H9 (cell line): Measurements from ENCODE around the gene KCNH1. TPM values are rescaled to one million over a fixed set of nuclear protein-coding genes. Genes with fewer than 3 reads are reported as not detected.

Source experiments
- DNase-seq: peaks from one replicate; pipeline ENCODE4 v3.0.0-alpha.2; 2017
- H2AFZ ChIP-seq: one replicate; pipeline ENCODE4 v1.6.1; 2013; ENCODE audit warnings: mild to moderate bottlenecking, low read length, control low read depth, moderate library complexity
- H2AK5ac ChIP-seq: 2 replicates; pipeline ENCODE4 v1.6.1; 2013; ENCODE audit warnings: low read length, control low read depth, mixed read lengths; ENCODE audit not compliant: insufficient read length
- H2BK120ac ChIP-seq: one replicate; pipeline ENCODE4 v1.6.1; 2013; ENCODE audit warnings: low read depth, mild to moderate bottlenecking, low read length, control low read depth, inconsistent platforms; ENCODE audit not compliant: poor library complexity, severe bottlenecking
- H2BK12ac ChIP-seq: 2 replicates; pipeline ENCODE4 v1.6.1; 2013; ENCODE audit warnings: low read length, control low read depth, mixed read lengths, low read depth; ENCODE audit not compliant: insufficient read length
- H2BK15ac ChIP-seq: 2 replicates; pipeline ENCODE4 v1.6.1; 2013; ENCODE audit warnings: low read depth, low read length, control low read depth
- H2BK20ac ChIP-seq: one replicate; pipeline ENCODE4 v1.6.1; 2013; ENCODE audit warnings: low read depth, mild to moderate bottlenecking, low read length, control low read depth, inconsistent platforms; ENCODE audit not compliant: poor library complexity, severe bottlenecking
- H2BK5ac ChIP-seq: 2 replicates; pipeline ENCODE4 v1.6.1; 2013; ENCODE audit warnings: low read length, control low read depth, mixed read lengths; ENCODE audit not compliant: insufficient read length
- H3K14ac ChIP-seq: 2 replicates; pipeline ENCODE4 v1.6.1; 2013; ENCODE audit warnings: low read length, control low read depth; ENCODE audit not compliant: insufficient read depth
- H3K18ac ChIP-seq: 2 replicates; pipeline ENCODE4 v1.6.1; 2013; ENCODE audit warnings: low read depth, mild to moderate bottlenecking, mixed read lengths, low read length, control low read depth; ENCODE audit not compliant: insufficient read length
- H3K23ac ChIP-seq: 2 replicates; pipeline ENCODE4 v1.6.1; 2013; ENCODE audit warnings: low read length, control low read depth, mixed read lengths, low read depth; ENCODE audit not compliant: insufficient read length
- H3K23me2 ChIP-seq: 2 replicates; pipeline ENCODE4 v1.6.1; 2013; ENCODE audit warnings: low read depth, mild to moderate bottlenecking, mixed read lengths, low read length, control low read depth; ENCODE audit not compliant: insufficient read length, poor library complexity, severe bottlenecking
- H3K27ac ChIP-seq: 2 replicates; pipeline ENCODE4 v1.5.1; 2013; ENCODE audit warnings: low read length, control low read depth, mixed read lengths, low read depth; ENCODE audit not compliant: insufficient read length
- H3K27me3 ChIP-seq: 2 replicates; pipeline ENCODE4 v1.6.1; 2013; ENCODE audit warnings: low read length, control low read depth, inconsistent platforms; ENCODE audit not compliant: insufficient read depth
- H3K4ac ChIP-seq: 2 replicates; pipeline ENCODE4 v1.6.1; 2013; ENCODE audit warnings: low read depth, mild to moderate bottlenecking, control low read depth, inconsistent platforms, low read length, moderate library complexity
- H3K4me1 ChIP-seq: 2 replicates; pipeline ENCODE4 v1.6.1; 2013; ENCODE audit warnings: low read length, control low read depth, inconsistent platforms; ENCODE audit not compliant: insufficient read depth
- H3K4me2 ChIP-seq: 2 replicates; pipeline ENCODE4 v1.6.1; 2013; ENCODE audit warnings: low read length, control low read depth, mixed read lengths; ENCODE audit not compliant: insufficient read length, insufficient read depth
- H3K56ac ChIP-seq: 2 replicates; pipeline ENCODE4 v1.6.1; 2013; ENCODE audit warnings: low read depth, mild to moderate bottlenecking, mixed read lengths, low read length, control low read depth; ENCODE audit not compliant: insufficient read length
- H3K79me1 ChIP-seq: 2 replicates; pipeline ENCODE4 v1.6.1; 2013; ENCODE audit warnings: low read depth, mild to moderate bottlenecking, moderate library complexity, low read length, control low read depth, inconsistent platforms; ENCODE audit not compliant: insufficient read depth, poor library complexity, severe bottlenecking
- H3K79me2 ChIP-seq: 2 replicates; pipeline ENCODE4 v1.6.1; 2013; ENCODE audit warnings: low read length, control low read depth, inconsistent platforms; ENCODE audit not compliant: insufficient read depth
- H3K9ac ChIP-seq: 2 replicates; pipeline ENCODE4 v1.6.1; 2013; ENCODE audit warnings: low read length, control low read depth, mixed read lengths; ENCODE audit not compliant: insufficient read length; ENCODE audit errors: extremely low read depth
- H3K9me3 ChIP-seq: one replicate; pipeline ENCODE4 v1.6.1; 2013; ENCODE audit warnings: low read depth, low read length, inconsistent platforms; ENCODE audit not compliant: control insufficient read depth
- H3T11ph ChIP-seq: one replicate; pipeline ENCODE4 v1.6.1; 2013; ENCODE audit warnings: mild to moderate bottlenecking, low read length, control low read depth, inconsistent platforms
- H4K20me1 ChIP-seq: one replicate; pipeline ENCODE4 v1.6.1; 2013; ENCODE audit not compliant: control insufficient read depth, insufficient read length, insufficient read depth
- H4K5ac ChIP-seq: 2 replicates; pipeline ENCODE4 v1.6.1; 2013; ENCODE audit warnings: low read depth, mild to moderate bottlenecking, mixed read lengths, low read length, control low read depth; ENCODE audit not compliant: insufficient read length
- H4K8ac ChIP-seq: replicated peaks from 2 replicates; pipeline ENCODE4 v1.6.1; 2013; ENCODE audit warnings: low read length, control low read depth, mixed read lengths, low read depth; ENCODE audit not compliant: insufficient read length
- H4K91ac ChIP-seq: 2 replicates; pipeline ENCODE4 v1.6.1; 2013; ENCODE audit warnings: low read depth, mild to moderate bottlenecking, moderate library complexity, mixed read lengths, low read length, control low read depth; ENCODE audit not compliant: insufficient read length
- H3K27ac Mint-ChIP-seq, 3 experiments: 2 replicates in 2 of 3; 3 replicates in 1 of 3; pipeline ENCODE4 v1.8.0; 2020 to 2021; ENCODE audit warnings: mixed read lengths in 3 of 3, mild to moderate bottlenecking in 1 of 3, moderate library complexity in 1 of 3
- H3K27me3 Mint-ChIP-seq: 2 replicates; pipeline ENCODE4 v1.8.0; 2021; ENCODE audit warnings: low read depth, mild to moderate bottlenecking, moderate library complexity, mixed read lengths
- H3K36me3 Mint-ChIP-seq, 3 experiments: 2 replicates in 2 of 3; 3 replicates in 1 of 3; pipeline ENCODE4 v1.8.0; 2020 to 2021; ENCODE audit warnings: low read depth in 3 of 3, mixed read lengths in 3 of 3; ENCODE audit not compliant: insufficient read depth in 1 of 3
- H3K4me1 Mint-ChIP-seq, 2 experiments: 2 replicates each; pipeline ENCODE4 v1.8.0; 2020; ENCODE audit warnings: mixed read lengths in 2 of 2
- H3K4me3 Mint-ChIP-seq, 2 experiments: 2 replicates in 1 of 2; 3 replicates in 1 of 2; pipeline ENCODE4 v1.8.0; 2020 to 2021; ENCODE audit warnings: mild to moderate bottlenecking in 2 of 2, mixed read lengths in 2 of 2, moderate library complexity in 1 of 2
- H3K9me3 Mint-ChIP-seq, 2 experiments: 2 replicates in 1 of 2; 3 replicates in 1 of 2; pipeline ENCODE4 v1.8.0; 2020; ENCODE audit warnings: mild to moderate bottlenecking in 2 of 2, mixed read lengths in 2 of 2, moderate library complexity in 1 of 2
- CTCF ChIP-seq: fragments of 200-600 bp; sonication (generic); conservative IDR thresholded peaks from 3 replicates; pipeline ENCODE4 v1.8.0; 2021; ENCODE audit warnings: antibody characterized with exemption, mild to moderate bottlenecking
- WGBS: extraction: QIAGEN DNeasy Blood & Tissue Kit; methylation state at CpG from one replicate; pipeline ENCODE4 v1.1.7; 2013; ENCODE audit warnings: missing lambda C conversion rate, low lambda C conversion rate, mixed read lengths; ENCODE audit not compliant: insufficient read length; ENCODE audit errors: extremely low coverage; 5-methylcytosine and 5-hydroxymethylcytosine counted together
- total RNA-seq: library from RNA; stranded (reverse); gene quantifications from 2 replicates; pipeline ENCODE4 v1.2.1, GENCODE V29; 2021

The KCNH1 gene
- total RNA-seq, 1 experiment from 2014 or later, result 0.11 TPM

DNA sequence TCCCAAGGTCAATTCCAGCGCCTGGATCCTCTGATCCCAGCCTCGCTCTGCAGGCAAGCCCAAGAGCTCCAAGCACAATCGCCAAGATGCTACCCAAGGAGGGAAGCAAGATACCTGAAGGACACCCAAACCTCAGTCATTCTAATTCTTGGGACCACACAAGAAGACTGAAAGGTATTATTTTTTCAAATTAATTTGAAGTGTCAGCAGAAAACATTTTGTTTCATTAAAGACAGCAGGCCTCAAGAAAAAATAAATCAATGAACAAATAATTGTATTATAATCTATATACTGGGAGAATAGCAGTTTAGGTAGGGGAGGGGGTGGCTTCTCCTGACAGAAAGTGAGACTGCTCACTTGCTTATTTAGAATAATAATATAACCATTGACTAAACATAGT is 457.4 kb downstream of the KCNH1 start:
- no peak overlapping the region for H3K14ac ChIP-seq
- Mint-ChIP-seq H3K27ac (no peak overlapping the region), H3K4me3 (no peak overlapping the region)

More for the DNA sequence above, 457.4 kb downstream of the KCNH1 start:
- Histone ChIP-seq H3K23ac (no peak overlapping the region), H2BK20ac (no peak overlapping the region), H3T11ph (no peak overlapping the region), H4K5ac (no peak overlapping the region), H3K4me1 (no peaks in the 10 kb centered on the region), H4K20me1 (no peaks in the 10 kb centered on the region), H3K4me2 (no peak overlapping the region), H3K23me2 (no peaks in the 10 kb centered on the region), H4K8ac (no peak overlapping the region), H2BK120ac (no peak overlapping the region), H3K9me3 (no peaks in the 10 kb centered on the region), H3K79me1 (no peaks in the 10 kb centered on the region), H2BK15ac (no peak overlapping the region), H3K9ac (no peak overlapping the region), H4K91ac (no peak overlapping the region), H2AFZ (no peak overlapping the region), H3K79me2 (no peaks in the 10 kb centered on the region), H3K27ac (no peak overlapping the region), H3K27me3 (no peaks in the 10 kb centered on the region), H3K56ac (no peak overlapping the region), H3K18ac (no peak overlapping the region), H2BK5ac (no peak overlapping the region), H2AK5ac (no peak overlapping the region), H2BK12ac (no peak overlapping the region), H3K4ac (no peak overlapping the region)
- no peaks in the 10 kb centered on the region for H3K9me3 Mint-ChIP-seq
- no peak for DNase-seq
- H3K27me3 Mint-ChIP-seq, result no peaks in the 10 kb centered on the region; the same call in 1 of the 2 replicates
- no peak for TF ChIP-seq CTCF
- no CpG with 5 or more reads among the region's 3 CpGs for WGBS
- H3K36me3 Mint-ChIP-seq, result no peaks in the 10 kb centered on the region
- no peaks in the 10 kb centered on the region for H3K4me1 Mint-ChIP-seq
